ENCODE results near the gene RBFA.
A peak's percentile ranks its signal among the peaks of the same experiment; 100 is the strongest.
"Not testable (repeated sequence)": the region's sequence is repeated elsewhere in the genome, so short reads cannot be mapped to it uniquely, and the experiment has no call there.

Gene RBFA

GRCh38 chr18:80022613-80023012 lies 11.6 kb upstream of the RBFA start:
- H3K27ac ChIP-seq, result no peak overlapping the region
- H3K36me3 ChIP-seq, result no peaks in the 10 kb centered on the region
- TF ChIP-seq, protein P1, sequence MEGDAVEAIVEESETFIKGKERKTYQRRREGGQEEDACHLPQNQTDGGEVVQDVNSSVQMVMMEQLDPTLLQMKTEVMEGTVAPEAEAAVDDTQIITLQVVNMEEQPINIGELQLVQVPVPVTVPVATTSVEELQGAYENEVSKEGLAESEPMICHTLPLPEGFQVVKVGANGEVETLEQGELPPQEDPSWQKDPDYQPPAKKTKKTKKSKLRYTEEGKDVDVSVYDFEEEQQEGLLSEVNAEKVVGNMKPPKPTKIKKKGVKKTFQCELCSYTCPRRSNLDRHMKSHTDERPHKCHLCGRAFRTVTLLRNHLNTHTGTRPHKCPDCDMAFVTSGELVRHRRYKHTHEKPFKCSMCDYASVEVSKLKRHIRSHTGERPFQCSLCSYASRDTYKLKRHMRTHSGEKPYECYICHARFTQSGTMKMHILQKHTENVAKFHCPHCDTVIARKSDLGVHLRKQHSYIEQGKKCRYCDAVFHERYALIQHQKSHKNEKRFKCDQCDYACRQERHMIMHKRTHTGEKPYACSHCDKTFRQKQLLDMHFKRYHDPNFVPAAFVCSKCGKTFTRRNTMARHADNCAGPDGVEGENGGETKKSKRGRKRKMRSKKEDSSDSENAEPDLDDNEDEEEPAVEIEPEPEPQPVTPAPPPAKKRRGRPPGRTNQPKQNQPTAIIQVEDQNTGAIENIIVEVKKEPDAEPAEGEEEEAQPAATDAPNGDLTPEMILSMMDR (IDR thresholded peaks at IDR 0.05), result no peak
- H3K4me1 ChIP-seq (ENCODE audit: control insufficient read depth in 1 of 2, insufficient read depth in 1 of 2, low read depth in 1 of 2, low read length in 1 of 2), result no peaks in the 10 kb centered on the region
- no peak overlapping the region for H3K4me3 ChIP-seq (ENCODE audit: low read depth in 1 of 2, low read length in 1 of 2)
- H3K27me3 ChIP-seq, result no peaks in the 10 kb centered on the region
- peaks cover 72% of the 10 kb centered on the region for H3K9me3 ChIP-seq

DNA sequence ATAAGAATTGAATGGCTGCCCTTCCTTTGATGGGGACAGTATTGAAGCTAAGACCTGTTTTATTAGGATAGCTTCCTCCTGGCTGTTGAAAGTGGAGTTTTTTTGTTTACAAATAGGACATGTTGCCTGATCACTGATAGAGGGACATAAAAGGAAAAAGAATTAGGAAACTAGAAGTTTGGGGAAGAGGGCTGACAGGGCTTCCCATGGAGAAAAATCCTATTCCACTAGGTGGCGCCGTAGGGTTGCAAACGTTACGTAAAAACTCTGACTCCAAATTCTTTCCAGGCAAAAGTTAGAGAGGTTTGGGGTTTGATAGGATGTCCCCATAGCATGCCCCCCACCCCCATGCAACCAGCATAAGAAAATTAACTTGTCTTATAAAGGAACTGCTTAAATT lies 11.1 kb upstream of the RBFA start:
- TF ChIP-seq, protein P1 (IDR thresholded peaks at IDR 0.05), result no peak
- no peaks in the 10 kb centered on the region for H3K36me3 ChIP-seq
- H3K4me3 ChIP-seq (ENCODE audit: low read depth in 1 of 2, low read length in 1 of 2), result no peak overlapping the region
- H3K27me3 ChIP-seq, result no peaks in the 10 kb centered on the region
- no peaks in the 10 kb centered on the region for H3K4me1 ChIP-seq (ENCODE audit: control insufficient read depth in 1 of 2, insufficient read depth in 1 of 2, low read depth in 1 of 2, low read length in 1 of 2)
- peaks cover 72% of the 10 kb centered on the region for H3K9me3 ChIP-seq
- no peak overlapping the region for H3K27ac ChIP-seq

DNA sequence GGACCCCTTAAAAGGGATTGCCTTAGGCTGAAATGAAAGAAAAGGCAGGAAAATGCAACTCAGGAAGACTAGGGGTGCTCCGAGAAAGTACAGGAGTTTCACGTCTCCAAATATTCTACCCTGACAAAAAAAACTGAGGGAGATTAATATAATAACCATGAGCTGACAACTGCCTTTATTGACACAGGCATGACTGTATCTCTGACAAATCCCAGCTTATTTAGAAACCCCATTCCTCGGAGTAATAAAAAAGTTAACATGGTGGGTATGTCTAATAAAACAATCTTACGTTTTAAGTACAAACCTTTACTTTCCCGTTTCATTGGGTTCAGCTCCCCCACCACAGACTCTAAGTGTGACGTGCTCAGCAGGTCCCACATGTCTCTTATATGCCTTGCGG lies 7.9 kb upstream of the RBFA start:
- H3K27me3 ChIP-seq, result no peaks in the 10 kb centered on the region
- H3K36me3 ChIP-seq, result no peaks in the 10 kb centered on the region
- H3K4me3 ChIP-seq (ENCODE audit: low read depth in 1 of 2, low read length in 1 of 2), result no peak overlapping the region
- TF ChIP-seq, protein P1 (IDR thresholded peaks at IDR 0.05), result no peak
- peaks cover 47% of the 10 kb centered on the region for H3K9me3 ChIP-seq
- no peaks in the 10 kb centered on the region for H3K4me1 ChIP-seq (ENCODE audit: control insufficient read depth in 1 of 2, insufficient read depth in 1 of 2, low read depth in 1 of 2, low read length in 1 of 2)
- H3K27ac ChIP-seq, result no peak overlapping the region

DNA sequence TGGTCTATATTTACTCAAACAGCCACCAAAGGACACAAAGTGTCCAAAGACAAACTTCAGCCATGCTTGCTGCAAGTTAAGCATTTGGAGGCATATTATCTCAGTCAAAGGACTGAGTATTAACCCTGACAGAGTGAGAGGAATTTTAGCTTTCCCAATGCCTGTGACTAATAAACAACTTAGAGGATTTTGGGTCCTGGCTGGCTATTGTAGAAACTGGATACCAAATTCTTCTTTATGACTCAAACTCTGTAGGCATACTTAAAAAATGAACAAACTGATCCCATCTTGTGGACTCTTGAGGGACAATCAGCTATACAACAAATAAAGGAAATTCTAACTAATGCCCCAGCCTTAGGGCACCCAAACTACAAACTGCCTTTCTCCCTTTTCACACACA lies 6.5 kb upstream of the RBFA start:
- not testable (repeated sequence) for H3K36me3 ChIP-seq; H3K4me1 ChIP-seq (ENCODE audit: control insufficient read depth in 1 of 2, insufficient read depth in 1 of 2, low read depth in 1 of 2, low read length in 1 of 2); H3K4me3 ChIP-seq (ENCODE audit: low read depth in 1 of 2, low read length in 1 of 2); H3K27ac ChIP-seq; H3K27me3 ChIP-seq
- H3K9me3 ChIP-seq, result peaks cover 33% of the 10 kb centered on the region

GRCh38 chr18:80029690-80030089 lies 4.5 kb upstream of the RBFA start:
- TF ChIP-seq, protein P1 (IDR thresholded peaks at IDR 0.05), result no peak
- Histone ChIP-seq H3K36me3 (no peaks in the 10 kb centered on the region), H3K9me3 (peaks cover 13% of the 10 kb centered on the region), H3K27ac (no peak overlapping the region), H3K4me3 (ENCODE audit: low read depth in 1 of 2, low read length in 1 of 2) (no peak overlapping the region), H3K4me1 (ENCODE audit: control insufficient read depth in 1 of 2, insufficient read depth in 1 of 2, low read depth in 1 of 2, low read length in 1 of 2) (peaks cover 11 to 12% of the 10 kb centered on the region in 2 experiments), H3K27me3 (no peaks in the 10 kb centered on the region)

DNA sequence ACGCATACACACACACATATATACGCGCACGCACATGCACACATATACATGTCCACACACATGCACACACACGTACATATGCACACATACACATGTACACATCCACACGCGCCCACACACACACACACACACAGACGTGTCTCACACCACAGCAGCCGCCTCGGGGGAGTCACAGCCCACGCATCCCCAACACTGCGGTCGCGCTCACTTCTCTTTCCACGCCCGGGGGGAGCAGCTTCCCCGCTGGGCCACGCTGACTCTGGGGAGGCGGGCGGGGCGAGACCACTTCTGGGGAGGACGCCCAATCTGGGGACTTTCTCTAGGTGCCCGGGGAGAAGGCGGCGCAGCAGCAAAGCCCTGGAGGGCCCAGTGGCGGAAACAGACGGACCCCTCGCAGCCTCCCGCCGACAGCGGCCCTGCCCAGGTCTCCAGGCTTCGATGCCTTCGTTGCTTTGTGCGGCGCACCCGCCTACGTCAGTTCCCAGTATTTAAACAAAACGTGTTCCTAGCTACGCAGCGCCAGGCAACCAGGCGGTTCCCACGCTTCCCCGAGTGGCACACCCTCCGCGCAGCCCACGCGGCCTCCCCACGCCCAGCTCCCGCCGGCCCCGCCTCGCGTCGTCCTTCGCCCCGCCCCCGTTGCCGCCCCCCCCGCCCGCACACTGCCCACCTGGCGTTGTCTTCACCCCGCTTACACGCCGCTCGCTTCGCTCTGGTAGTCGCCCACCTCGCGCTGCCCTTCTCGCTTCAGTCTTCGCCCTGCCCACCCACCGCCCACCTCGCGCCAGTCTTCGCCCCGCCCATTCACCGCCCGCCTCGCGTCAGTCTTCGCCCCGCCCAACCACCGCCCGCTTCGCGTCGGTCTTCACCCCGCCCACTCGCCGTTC lies 810 bp upstream of the RBFA start:
- peak overlapping the region; percentile 64 to 84 for H3K4me3 ChIP-seq (ENCODE audit: low read depth in 1 of 2, low read length in 1 of 2)
- H3K27me3 ChIP-seq, result no peaks in the 10 kb centered on the region
- no peaks in the 10 kb centered on the region for H3K9me3 ChIP-seq
- H3K4me1 ChIP-seq (ENCODE audit: control insufficient read depth in 1 of 2, insufficient read depth in 1 of 2, low read depth in 1 of 2, low read length in 1 of 2), result peaks cover 18% of the 10 kb centered on the region in 2 experiments
- H3K27ac ChIP-seq, result peak overlapping the region; percentile 95
- H3K36me3 ChIP-seq, result no peaks in the 10 kb centered on the region
- TF ChIP-seq, protein P1 (IDR thresholded peaks at IDR 0.05), result no peak

Measured in neutrophil (primary cell).